Activated naive CD8-positive, alpha-beta T cell treated with anti-CD3 and anti-CD28 coated beads, Interleukin-2, amount 10 ng/mL, durations not matched to agents 7 days and 5 days (primary cell): Measurements from ENCODE around the gene GTF3C2. TPM values are rescaled to one million over a fixed set of nuclear protein-coding genes. Genes with fewer than 3 reads are reported as not detected.

Source experiments
- ATAC-seq: fragments of 150-1000 bp; cut with Tn5 transposase; one replicate; pipeline ENCODE4 v1.10.0; 2021; ENCODE audit warnings: low read depth, moderate library complexity
- POLR2A ChIA-PET: fragments of 350-600 bp; sonication (Branson Sonifier 250); formaldehyde crosslinking; loops from one replicate; lab custom pipeline; 2021; ENCODE audit warnings: antibody characterized with exemption; lab: Charles Lee
- DNase-seq: peaks from one replicate; pipeline ENCODE4 v3.0.0; 2021
- H3K27ac Mint-ChIP-seq: one replicate; pipeline ENCODE4 v1.8.0; 2022; ENCODE audit warnings: mild to moderate bottlenecking, mixed read lengths
- H3K27me3 Mint-ChIP-seq: one replicate; pipeline ENCODE4 v1.8.0; 2022; ENCODE audit warnings: mild to moderate bottlenecking, moderate library complexity, mixed read lengths
- H3K36me3 Mint-ChIP-seq: one replicate; pipeline ENCODE4 v1.8.0; 2021; ENCODE audit warnings: mild to moderate bottlenecking, mixed read lengths
- H3K4me1 Mint-ChIP-seq: one replicate; pipeline ENCODE4 v1.8.0; 2021; ENCODE audit warnings: mixed read lengths
- H3K4me3 Mint-ChIP-seq: one replicate; pipeline ENCODE4 v1.8.0; 2022; ENCODE audit warnings: mild to moderate bottlenecking, moderate library complexity, mixed read lengths
- H3K9me3 Mint-ChIP-seq: one replicate; pipeline ENCODE4 v1.8.0; 2021; ENCODE audit warnings: mixed read lengths
- total RNA-seq, 2 experiments: library from RNA; stranded (reverse); gene quantifications; one replicate each; pipeline ENCODE4 v1.2.3, GENCODE V29; 2021

Gene GTF3C2
- total RNA-seq, 2 experiments from 2014 or later: 66.4 to 70.8 TPM

DNA sequence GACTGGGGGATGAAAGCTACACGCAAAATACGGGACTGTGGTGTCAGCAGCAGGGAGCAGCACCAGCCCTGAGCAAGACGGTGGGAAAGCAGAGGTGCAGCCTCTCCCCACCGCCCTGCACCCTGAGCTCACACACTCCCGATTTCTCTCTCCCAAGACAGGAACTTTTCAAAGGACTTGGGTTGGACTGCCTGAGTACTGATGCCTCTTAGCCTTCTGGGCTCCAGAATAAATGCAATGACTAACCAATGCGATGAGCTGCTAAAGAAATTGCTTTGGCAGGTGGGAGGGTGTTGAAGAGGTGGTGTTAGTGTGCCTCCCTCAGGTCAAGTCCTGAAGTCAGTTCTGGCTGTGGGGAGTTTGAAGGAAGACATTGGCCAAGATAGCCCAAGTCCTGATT is 64.7 kb downstream of the GTF3C2 start:
- Mint-ChIP-seq H3K4me3 (no peak overlapping the region), H3K9me3 (no peaks in the 10 kb centered on the region), H3K36me3 (no peaks in the 10 kb centered on the region), H3K27ac (no peak overlapping the region), H3K27me3 (peaks cover 41% of the 10 kb centered on the region), H3K4me1 (no peaks in the 10 kb centered on the region)
- POLR2A ChIA-PET: no interaction called here
- no peak for ATAC-seq
- no peak for DNase-seq

- Mint-ChIP-seq H3K36me3 (no peaks in the 10 kb centered on the region), H3K9me3 (no peaks in the 10 kb centered on the region), H3K27ac (no peak overlapping the region), H3K4me3 (no peak overlapping the region), H3K4me1 (no peaks in the 10 kb centered on the region), H3K27me3 (peaks cover 51% of the 10 kb centered on the region)
- DNase-seq (no peak), ATAC-seq (no peak)
- POLR2A ChIA-PET: no interaction called here
Measured at GRCh38 chr2:27290549-27290948, 66.0 kb downstream of the GTF3C2 start.

DNA sequence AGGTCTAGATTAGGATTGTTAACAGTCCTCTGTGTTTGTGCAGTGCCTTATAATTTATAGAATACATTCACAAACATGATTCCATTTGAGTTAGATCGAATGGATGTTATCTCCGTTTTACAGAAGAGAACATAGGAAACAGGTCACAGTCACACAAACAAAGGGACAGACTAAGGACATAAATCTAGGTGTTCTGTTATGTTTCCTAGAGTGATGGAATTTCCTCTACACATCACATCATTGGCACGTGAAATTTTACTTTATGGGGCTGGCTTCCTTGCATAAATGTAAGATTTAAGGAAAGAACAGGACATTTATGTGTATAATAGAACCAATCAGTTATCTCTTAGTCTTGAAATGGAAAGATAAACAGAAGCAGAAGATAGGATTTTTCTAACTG is 68.0 kb downstream of the GTF3C2 start:
- Mint-ChIP-seq H3K27ac (no peak overlapping the region), H3K9me3 (no peaks in the 10 kb centered on the region), H3K4me1 (no peaks in the 10 kb centered on the region), H3K36me3 (no peaks in the 10 kb centered on the region), H3K27me3 (peaks cover 56% of the 10 kb centered on the region), H3K4me3 (no peak overlapping the region)
- DNase-seq (no peak), ATAC-seq (no peak)
- POLR2A ChIA-PET: no interaction called here

DNA sequence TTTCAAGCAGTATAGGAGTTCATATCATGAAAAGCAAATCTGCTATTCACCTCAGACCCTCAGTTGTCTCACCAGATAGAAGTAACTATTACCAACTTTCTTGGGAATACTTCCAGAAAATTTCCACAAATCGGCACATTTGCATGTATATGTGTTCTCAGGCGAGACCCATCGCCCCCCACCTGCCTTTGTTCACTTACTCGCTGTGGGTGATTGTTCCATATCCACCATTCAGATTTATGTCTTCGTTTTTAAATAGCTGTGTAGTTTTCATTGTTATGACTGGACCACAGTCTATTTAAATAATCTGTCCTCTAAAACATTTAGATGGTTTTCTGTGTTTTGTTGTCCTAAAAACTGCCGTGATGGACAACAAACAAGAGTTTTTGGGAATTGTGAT is 71.1 kb downstream of the GTF3C2 start:
- no peak for DNase-seq
- Mint-ChIP-seq H3K36me3 (no peaks in the 10 kb centered on the region), H3K27me3 (peaks cover 43% of the 10 kb centered on the region), H3K9me3 (no peaks in the 10 kb centered on the region), H3K4me3 (no peak overlapping the region), H3K27ac (no peak overlapping the region), H3K4me1 (no peaks in the 10 kb centered on the region)
- no peak for ATAC-seq
- POLR2A ChIA-PET: no interaction called here

DNA sequence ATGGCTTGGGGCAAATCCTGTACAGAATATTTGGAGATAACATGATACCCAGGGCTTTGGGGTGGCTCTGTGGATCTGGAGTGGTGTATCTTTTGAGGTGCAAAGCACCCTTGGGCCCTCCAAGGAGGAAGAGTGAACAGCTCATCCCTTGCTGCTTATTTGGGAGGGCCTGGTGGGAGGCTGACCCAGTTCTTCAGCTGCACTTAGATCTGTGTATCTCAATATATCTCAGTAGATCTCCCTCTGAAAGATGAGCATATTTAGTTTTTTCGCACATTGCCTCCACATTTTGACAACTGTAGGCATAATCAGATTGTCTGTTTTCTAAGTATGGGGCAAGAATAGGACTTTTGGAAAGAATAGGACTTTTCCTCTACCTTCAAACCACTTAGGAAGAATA is 71.6 kb downstream of the GTF3C2 start:
- H3K4me1 Mint-ChIP-seq: peaks cover under 1% of the 10 kb centered on the region
- no peak overlapping the region for H3K4me3 Mint-ChIP-seq
- ATAC-seq: no peak
- POLR2A ChIA-PET: no interaction called here
- no peaks in the 10 kb centered on the region for H3K36me3 Mint-ChIP-seq
- H3K27me3 Mint-ChIP-seq: peaks cover 43% of the 10 kb centered on the region
- no peaks in the 10 kb centered on the region for H3K9me3 Mint-ChIP-seq
- no peak overlapping the region for H3K27ac Mint-ChIP-seq
- DNase-seq: no peak

GRCh38 chr2:27282892-27283291 is 73.7 kb downstream of the GTF3C2 start:
- Mint-ChIP-seq H3K36me3 (no peaks in the 10 kb centered on the region), H3K27ac (no peak overlapping the region), H3K4me3 (no peak overlapping the region), H3K4me1 (peaks cover 4% of the 10 kb centered on the region), H3K27me3 (peaks cover 37% of the 10 kb centered on the region), H3K9me3 (no peaks in the 10 kb centered on the region)
- no peak for ATAC-seq
- POLR2A ChIA-PET: interaction anchor here (0.6 kb wide), 1 partner anchor 17 kb away, joined by 3 read pairs; no protein-coding TSS in a partner anchor
- no peak for DNase-seq

GRCh38 chr2:27281855-27282559 is 74.6 kb downstream of the GTF3C2 start, which contains the start of gene TRIM54:
Gene TRIM54, plus strand, starts transcription at chr2:27282429. Its CDS starts 303 bp downstream, at chr2:27282732.
- ATAC-seq: no peak
- POLR2A ChIA-PET: interaction anchor here (0.5 kb wide), 1 partner anchor 223 kb away, joined by 6 read pairs; no protein-coding TSS in a partner anchor
- H3K27me3 Mint-ChIP-seq: peaks cover 32% of the 10 kb centered on the region
- DNase-seq: no peak
- no peaks in the 10 kb centered on the region for H3K36me3 Mint-ChIP-seq
- no peak within 1 kb of the TSS for H3K27ac Mint-ChIP-seq
- no peak within 1 kb of the TSS for H3K4me3 Mint-ChIP-seq
- no peaks in the 10 kb centered on the region for H3K9me3 Mint-ChIP-seq
- peaks cover 4% of the 10 kb centered on the region for H3K4me1 Mint-ChIP-seq

DNA sequence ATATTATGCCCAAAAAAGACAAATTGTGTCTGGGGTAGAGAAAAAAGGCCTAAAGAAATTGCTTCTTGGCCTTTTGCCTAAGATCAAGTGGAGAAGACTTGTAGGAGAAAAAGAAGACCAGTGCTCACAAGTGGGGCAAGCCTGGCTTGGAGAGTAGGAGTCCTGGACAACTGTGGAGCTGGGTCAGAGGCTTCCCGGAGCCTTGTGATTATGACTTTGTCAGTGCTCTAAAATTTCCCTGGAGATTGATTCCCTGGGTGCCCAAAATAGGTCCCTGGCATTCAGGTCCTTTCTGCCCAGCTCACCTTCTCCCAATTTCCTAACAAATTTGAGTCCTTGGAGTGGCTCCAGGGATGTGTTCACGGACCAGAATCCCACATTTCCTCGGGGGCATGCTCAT is 75.1 kb downstream of the GTF3C2 start:
- ATAC-seq (no peak), DNase-seq (no peak)
- H3K27ac Mint-ChIP-seq: no peak overlapping the region
- no peaks in the 10 kb centered on the region for H3K36me3 Mint-ChIP-seq
- POLR2A ChIA-PET: no interaction called here
- peaks cover 26% of the 10 kb centered on the region for H3K27me3 Mint-ChIP-seq
- H3K4me3 Mint-ChIP-seq: no peak overlapping the region
- no peaks in the 10 kb centered on the region for H3K9me3 Mint-ChIP-seq
- peaks cover 4% of the 10 kb centered on the region for H3K4me1 Mint-ChIP-seq

DNA sequence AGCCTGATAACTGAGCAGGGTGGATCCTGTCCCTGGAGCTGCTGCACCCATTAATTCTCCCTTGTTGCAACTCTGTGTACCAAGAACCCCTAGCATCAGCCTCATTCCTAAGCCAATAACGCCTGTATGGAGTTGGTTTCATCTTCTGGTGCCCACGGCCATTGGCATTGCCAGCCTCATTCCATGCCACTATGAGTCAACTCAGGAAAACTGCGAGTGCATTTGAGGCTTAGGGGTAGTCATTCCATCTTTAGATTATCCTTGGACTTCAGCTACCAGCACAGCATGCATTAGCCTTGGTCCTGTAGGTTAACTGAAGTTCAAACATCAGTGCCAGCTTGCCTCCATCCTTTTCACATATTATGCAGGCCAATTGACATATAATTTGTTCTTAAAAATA is 75.7 kb downstream of the GTF3C2 start:
- Mint-ChIP-seq H3K27ac (no peak overlapping the region), H3K27me3 (peaks cover 21% of the 10 kb centered on the region), H3K4me1 (peaks cover 4% of the 10 kb centered on the region), H3K9me3 (no peaks in the 10 kb centered on the region), H3K36me3 (no peaks in the 10 kb centered on the region), H3K4me3 (no peak overlapping the region)
- DNase-seq (no peak), ATAC-seq (no peak)
- POLR2A ChIA-PET: no interaction called here

DNA sequence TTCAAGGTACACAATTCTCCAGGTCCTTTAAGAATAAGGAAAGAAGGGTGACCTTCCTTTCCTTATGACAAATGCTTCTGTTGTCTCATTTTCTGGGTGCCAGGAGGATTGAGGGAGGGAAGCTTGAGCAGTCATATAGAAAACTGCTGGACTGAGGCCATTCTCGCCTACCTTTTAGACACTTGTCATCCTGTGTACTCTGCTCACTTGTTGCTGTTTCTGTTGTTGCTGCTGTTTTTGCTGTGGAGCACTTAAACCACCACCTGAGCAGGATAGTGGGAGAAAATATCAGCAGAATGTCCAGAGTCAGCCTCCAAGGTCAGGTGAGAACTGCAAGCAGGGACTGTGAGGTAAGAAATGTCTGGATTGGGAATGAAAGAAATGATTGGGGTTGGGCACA is 78.6 kb downstream of the GTF3C2 start:
- Mint-ChIP-seq H3K4me1 (peaks cover 6% of the 10 kb centered on the region), H3K27me3 (peaks cover 14% of the 10 kb centered on the region), H3K36me3 (no peaks in the 10 kb centered on the region), H3K27ac (no peak overlapping the region), H3K9me3 (no peaks in the 10 kb centered on the region), H3K4me3 (no peak overlapping the region)
- POLR2A ChIA-PET: no interaction called here
- ATAC-seq (no peak), DNase-seq (no peak)

Other genes with a start within 250 kb of the GTF3C2 start
- 1 to 10 TPM; 1.6 TPM for gene CGREF1, start 237.6 kb downstream of the GTF3C2 start, total RNA-seq
- 1 to 10 TPM in 1 of 2 experiments, under 1 TPM in 1; 0.77 to 1.4 TPM for gene ABHD1, start 232.9 kb downstream of the GTF3C2 start, total RNA-seq
- gene PREB, start 222.1 kb downstream of the GTF3C2 start, total RNA-seq: 10 to 100 TPM; 51.7 to 53.9 TPM
- gene PRR30, start 217.4 kb downstream of the GTF3C2 start, total RNA-seq: not detected
- not detected for gene TCF23, start 207.8 kb downstream of the GTF3C2 start, total RNA-seq
- gene ATRAID, start 144.7 kb downstream of the GTF3C2 start, total RNA-seq: 10 to 100 TPM; 74.9 to 84.6 TPM
- gene SLC5A6, start 144.5 kb downstream of the GTF3C2 start, total RNA-seq: 10 to 100 TPM; 31.6 to 32.2 TPM
- gene CAD, start 139.4 kb downstream of the GTF3C2 start, total RNA-seq: 10 to 100 TPM; 60.1 to 60.4 TPM
- gene SLC30A3, start 93.7 kb downstream of the GTF3C2 start, total RNA-seq: under 1 TPM; 0.34 to 0.64 TPM
- gene DNAJC5G, start 81.3 kb downstream of the GTF3C2 start, total RNA-seq: not detected
- gene TRIM54, start 74.3 kb downstream of the GTF3C2 start, total RNA-seq: under 1 TPM in 1 of 2 experiments, not detected in 1; 0.19 TPM
- 1 to 10 TPM; 3.7 to 5.1 TPM for gene UCN, start 48.3 kb downstream of the GTF3C2 start, total RNA-seq
- gene MPV17, start 33.7 kb downstream of the GTF3C2 start, total RNA-seq: 100 to 1,000 TPM in 1 of 2 experiments, 10 to 100 TPM in 1; 93.4 to 100 TPM
- gene EIF2B4, start 13.6 kb upstream of the GTF3C2 start, total RNA-seq: 10 to 100 TPM; 38.3 to 39.2 TPM
- 100 to 1,000 TPM; 113 to 116 TPM for gene SNX17, start 13.9 kb upstream of the GTF3C2 start, total RNA-seq
- gene ZNF513, start 24.0 kb upstream of the GTF3C2 start, total RNA-seq: 10 to 100 TPM; 16.4 to 18.6 TPM
- 10 to 100 TPM; 90.1 to 91.3 TPM for gene PPM1G, start 52.8 kb upstream of the GTF3C2 start, total RNA-seq
- 10 to 100 TPM; 92.2 to 92.5 TPM for gene NRBP1, start 71.9 kb upstream of the GTF3C2 start, total RNA-seq
- 10 to 100 TPM; 12.2 to 13.9 TPM for gene KRTCAP3, start 85.6 kb upstream of the GTF3C2 start, total RNA-seq
- gene IFT172, start 133.0 kb upstream of the GTF3C2 start, total RNA-seq: 10 to 100 TPM; 17.9 to 18.8 TPM
- gene FNDC4, start 138.4 kb upstream of the GTF3C2 start, total RNA-seq: not detected
- not detected for gene GCKR, start 140.1 kb upstream of the GTF3C2 start, total RNA-seq
- gene ZNF512, start 226.3 kb upstream of the GTF3C2 start, total RNA-seq: 10 to 100 TPM; 55.0 to 56.6 TPM